Kidney (tissue), 14 donors: ENCODE results near the gene UMOD. TPM values are rescaled to one million over a fixed set of nuclear protein-coding genes. Genes with fewer than 3 reads are reported as not detected.

Experiments used
- DNase-seq, 5 donors: peaks; one replicate each; pipeline ENCODE4 v3.0.0-alpha.2; 2013 to 2020
- FAIRE-seq: peaks from 2 replicates; lab custom pipeline; 2012; peaks lifted over from hg19 to GRCh38; lab: Jason Lieb, UNC
- H3K27ac ChIP-seq, 2 donors: one replicate each; pipeline ENCODE4 v1.7.0; 2013; ENCODE audit warnings: low read depth in 2 of 2, low read length in 2 of 2, inconsistent platforms in 1 of 2
- H3K27me3 ChIP-seq: one replicate; pipeline ENCODE4 v1.7.1; 2013; ENCODE audit warnings: low read length, inconsistent platforms; ENCODE audit not compliant: control insufficient read depth, insufficient read depth
- H3K36me3 ChIP-seq, 3 donors: one replicate each; pipeline versions ENCODE4 v1.7.0 to v1.7.1; 2013; ENCODE audit warnings: low read length in 3 of 3, control low read depth in 1 of 3, inconsistent platforms in 1 of 3; ENCODE audit not compliant: insufficient read depth in 3 of 3, control insufficient read depth in 2 of 3
- H3K4me1 ChIP-seq, 3 donors: one replicate each; pipeline versions ENCODE4 v1.7.0 to v1.7.1; 2013; ENCODE audit warnings: low read length in 3 of 3, inconsistent platforms in 1 of 3, low read depth in 1 of 3; ENCODE audit not compliant: control insufficient read depth in 2 of 3, insufficient read depth in 2 of 3
- H3K4me3 ChIP-seq, 3 donors: one replicate each; pipeline versions ENCODE4 v1.7.0 to v1.8.1; 2013; ENCODE audit warnings: low read length in 3 of 3, control low read depth in 1 of 3, inconsistent platforms in 1 of 3
- H3K9ac ChIP-seq, 3 donors: one replicate each; pipeline versions ENCODE4 v1.7.0 to v1.7.1; 2013; ENCODE audit warnings: low read length in 3 of 3, control low read depth in 1 of 3, inconsistent platforms in 1 of 3
- H3K9me3 ChIP-seq, 3 donors: one replicate each; pipeline versions ENCODE4 v1.7.0 to v1.7.1; 2013; ENCODE audit warnings: low read length in 3 of 3, control low read depth in 1 of 3, inconsistent platforms in 1 of 3; ENCODE audit not compliant: control insufficient read depth in 2 of 3, insufficient read depth in 1 of 3
- CTCF ChIP-seq: IDR thresholded peaks from 3 replicates; pipeline ENCODE4 v1.5.1; 2012; ENCODE audit warnings: mild to moderate bottlenecking, moderate library complexity, borderline replicate concordance; ENCODE audit not compliant: insufficient read depth; ENCODE audit errors: extremely low read depth
- intact Hi-C: fragments of 100-400 bp; cut with DNase I; formaldehyde crosslinking; loops from one replicate; pipeline ENCODE4 v1.11.1; 2022
- polyA plus RNA-seq: library from polyadenylated mRNA; stranded (reverse); fragments of 350-450 nt; fragmentation: Illumina TruSeq; extraction: RNeasy Lipid Tissue Mini Kit (QIAGEN cat#74804); gene quantifications from one replicate; pipeline ENCODE4 v1.2.3, GENCODE V29; 2014; ENCODE audit warnings: low read depth, low replicate concordance; ENCODE audit not compliant: insufficient read depth
- total RNA-seq: library from RNA; stranded (reverse); fragmentation: NEBNext Ultra II Directional; extraction: Animal tissue kit (Norgen Biotek cat#: 25700); gene quantifications from one replicate; pipeline ENCODE4 v1.2.1, GENCODE V29; 2021
- donor health status: control.
- donor health status: control.
- donor health status: control.
- donor health status: control.
- donor health status: control.
- donor health status: DM: yes; HTN: yes; CAD: no.
- donor health status: Normal renal cell carcinoma (clear cell type).

The UMOD gene
- total and polyA plus RNA-seq, 2 donors from 2014 or later: 65.7 to 4,168 TPM

- Histone ChIP-seq H3K36me3 (peaks cover 0 to 3% (median 0%) of the 10 kb centered on the region in 3 donors), H3K27ac (peak overlapping the region in 1 of 2 donors; percentile 76), H3K4me3 (peak overlapping the region in 1 of 3 donors; percentile 42), H3K27me3 (no peaks in the 10 kb centered on the region), H3K4me1 (peaks cover 0 to 4% (median 0%) of the 10 kb centered on the region in 3 donors), H3K9me3 (no peaks in the 10 kb centered on the region), H3K9ac (peak overlapping the region in 1 of 3 donors; percentile 46)
- no peak for TF ChIP-seq CTCF
- no peak for FAIRE-seq
- intact Hi-C loops: no loop called here
- DNase-seq: no peak
Measured at GRCh38 chr16:20347666-20348364, 4.7 kb downstream of the UMOD start.

GRCh38 chr16:20344611-20345010 lies 7.9 kb downstream of the UMOD start:
- no peak overlapping the region for H3K9ac ChIP-seq
- DNase-seq: no peak
- no peak overlapping the region for H3K27ac ChIP-seq
- TF ChIP-seq CTCF: no peak
- no peaks in the 10 kb centered on the region for H3K9me3 ChIP-seq
- no peak overlapping the region for H3K4me3 ChIP-seq
- peaks cover 0 to 4% (median 0%) of the 10 kb centered on the region in 3 donors for H3K4me1 ChIP-seq
- H3K27me3 ChIP-seq: no peaks in the 10 kb centered on the region
- peaks cover 0 to 3% (median 0%) of the 10 kb centered on the region in 3 donors for H3K36me3 ChIP-seq
- intact Hi-C loops: no loop called here
- no peak for FAIRE-seq

GRCh38 chr16:20339744-20340143 lies 12.8 kb downstream of the UMOD start:
- intact Hi-C loops: no loop called here
- no peak overlapping the region for H3K4me3 ChIP-seq
- H3K4me1 ChIP-seq: no peaks in the 10 kb centered on the region
- no peaks in the 10 kb centered on the region for H3K27me3 ChIP-seq
- no peak overlapping the region for H3K27ac ChIP-seq
- H3K36me3 ChIP-seq: no peaks in the 10 kb centered on the region
- no peak overlapping the region for H3K9ac ChIP-seq
- TF ChIP-seq CTCF: no peak
- no peak for DNase-seq
- H3K9me3 ChIP-seq: no peaks in the 10 kb centered on the region
- FAIRE-seq: no peak
